Heart left ventricle (tissue), 16 donors: ENCODE data around the gene DEPP1. TPM values are rescaled to one million over a fixed set of nuclear protein-coding genes. Genes with fewer than 3 reads are reported as not detected.

Experiments
- ATAC-seq, 4 donors: fragments of 200-7000 bp; cut with Tn5 transposase; one replicate each; pipeline ENCODE4 v1.9.1; 2020 to 2022; ENCODE audit warnings: moderate library complexity in 4 of 4, mild to moderate bottlenecking in 3 of 4, moderate number of reproducible peaks in 1 of 4
- DNase-seq, 5 donors: peaks; one replicate each; pipeline ENCODE4 v3.0.0-alpha.2; 2020
- H3K27ac ChIP-seq, 12 donors: fragments of 200-600 bp; sonication (generic) in 4 of 12; one replicate each; pipeline versions ENCODE4 v1.5.0 to v1.8.0; 2016 to 2022; ENCODE audit warnings: mild to moderate bottlenecking in 2 of 12
- H3K27me3 ChIP-seq, 9 donors: fragments of 200-600 bp; sonication (generic) in 2 of 9; one replicate each; pipeline versions ENCODE4 v1.5.1 to v1.8.0; 2016 to 2022; ENCODE audit warnings: mild to moderate bottlenecking in 3 of 9
- H3K36me3 ChIP-seq, 9 donors: fragments of 200-600 bp; sonication (generic) in 2 of 9; one replicate each; pipeline versions ENCODE4 v1.5.0 to v1.8.0; 2018 to 2022; ENCODE audit warnings: mild to moderate bottlenecking in 2 of 9
- H3K4me1 ChIP-seq, 12 donors: fragments of 200-600 bp; sonication (generic) in 4 of 12; one replicate each; pipeline versions ENCODE4 v1.5.0 to v1.8.0; 2016 to 2022; ENCODE audit warnings: mild to moderate bottlenecking in 3 of 12
- H3K4me3 ChIP-seq, 12 donors: fragments of 200-600 bp; sonication (generic) in 4 of 12; one replicate each; pipeline versions ENCODE4 v1.5.0 to v1.8.0; 2017 to 2022; ENCODE audit warnings: mild to moderate bottlenecking in 9 of 12, moderate library complexity in 4 of 12
- H3K9me3 ChIP-seq, 12 donors: fragments of 200-600 bp; sonication (generic) in 4 of 12; one replicate each; pipeline versions ENCODE4 v1.5.0 to v1.8.0; 2016 to 2022; ENCODE audit warnings: mild to moderate bottlenecking in 1 of 12
- POLR2A ChIP-seq, 2 donors: fragments of 450-650 bp; IDR thresholded peaks; one replicate each; pipeline ENCODE4 v1.6.1; 2017; ENCODE audit warnings: antibody characterized with exemption in 2 of 2, mild to moderate bottlenecking in 2 of 2, moderate library complexity in 2 of 2
- WGBS, 4 donors: extraction: QIAGEN DNeasy Blood & Tissue Kit in 2 of 4; methylation state at CpG; one replicate each; pipeline versions ENCODE4 v1.1.5 to v1.1.7; 2013 to 2018; 5-methylcytosine and 5-hydroxymethylcytosine counted together
- intact Hi-C, 10 donors: fragments of 100-400 bp; cut with DNase I; formaldehyde crosslinking; loops; one replicate each; pipeline versions ENCODE4 v1.11.1 to v1.14.2; 2022
- polyA plus RNA-seq, 2 donors: library from polyadenylated mRNA; stranded (reverse); fragments of 200-250 nt; gene quantifications; one replicate each; pipeline ENCODE4 v1.2.3, GENCODE V29; 2013
- total RNA-seq, 9 donors: library from RNA; depleted of rRNA in 2 of 9; stranded (reverse); fragments of >200 nt in 2 of 9; fragmentation: NEBNext Ultra II Directional in 3 of 9; extraction: Animal tissue kit (Norgen Biotek cat#: 25700) in 3 of 9; gene quantifications; one replicate each; pipeline versions ENCODE4 v1.1.0 to v1.2.4, GENCODE V29; 2016 to 2023
- TF ChIP-seq, protein P1 (sequence below), 12 donors: fragments of 200-600 bp; sonication (generic) in 4 of 12; IDR thresholded peaks; one replicate each; pipeline versions ENCODE4 v1.5.0 to v1.8.0; 2018 to 2022; ENCODE audit warnings: antibody characterized with exemption in 12 of 12, mild to moderate bottlenecking in 5 of 12
- donor health status: ischemic (EF 13 %, LVEDD 7.1; RV severe dilation, severe dysfunction).
- donor health status: healthy with polysubstance abuse.
- donor health status: DM: no; HTN: yes; CAD: no.
- donor health status: DM: no; HTN: no; CAD: no.
- donor health status: ischemic (EF 25% LVEDD 6.9; RV normal size, moderate dysfunction).
- donor health status: ischemic (EF 25% LVEDD 5.7; RV mildly dilated, moderate dysfunction).
- donor health status: healthy.
- donor health status: DM: yes; HTN: yes; CAD: no.
- donor health status: ischemic (EF 35%, LVEDD 5.7; RV mildly dilated, moderate dysfunction).
- donor health status: nonischemic (EF 11% LVEDD 7.7; RV severe dilation, severe dysfunction).
- donor health status: DM: yes; HTN: yes; CAD: no.
- donor health status: PGD.
- donor health status: ischemic (EF 29% LVEDD 5.4; RV normal size, mild dysfunction).
- donor health status: nonischemic (EF 23%, LVEDD 6.1; RV moderate dilation, normal function).

Gene DEPP1
- total and polyA plus RNA-seq, 11 donors, result 11.0 to 76.5 (median 22.7) TPM

DNA sequence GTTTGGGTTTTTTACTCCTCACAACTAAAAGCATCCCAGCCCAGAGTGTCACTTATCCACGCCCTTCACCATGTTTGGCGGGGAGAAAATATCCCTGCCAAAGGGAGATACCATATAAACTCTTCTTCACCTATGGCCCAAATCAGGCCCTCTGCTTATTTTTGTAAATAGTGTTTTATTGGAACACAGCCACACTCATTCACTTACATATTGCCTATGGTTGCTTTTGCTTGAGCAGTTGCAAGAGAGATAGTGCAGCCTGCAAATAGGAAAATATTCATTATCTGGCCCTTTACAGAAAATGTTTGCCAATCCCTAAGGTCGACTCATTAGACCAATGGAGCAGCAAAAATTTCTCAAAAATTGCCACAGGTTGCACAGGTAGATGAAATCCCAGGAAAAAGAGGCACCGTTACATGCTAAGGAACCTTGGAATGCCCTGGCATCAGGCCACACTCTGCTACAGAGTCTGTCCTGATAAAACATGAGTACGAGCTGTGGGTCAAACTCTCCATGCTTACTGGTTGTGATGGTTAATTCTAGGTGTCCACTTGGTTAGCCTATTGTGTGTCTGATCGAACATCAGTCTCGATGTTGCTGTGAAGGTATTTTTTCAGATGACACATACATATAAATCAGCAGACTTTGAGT lies 26.9 kb downstream of the DEPP1 start:
- Histone ChIP-seq H3K27me3 (no peaks in the 10 kb centered on the region), H3K4me3 (no peak overlapping the region), H3K9me3 (peaks cover 0 to 2% (median 0%) of the 10 kb centered on the region in 12 donors), H3K4me1 (peaks cover 0 to 77% (median 55%) of the 10 kb centered on the region in 12 donors), H3K36me3 (peaks cover 0 to 24% (median 0%) of the 10 kb centered on the region in 9 donors), H3K27ac (no peak overlapping the region)
- peak in 1 of 5 donors; percentile 12 for DNase-seq
- 79 to 84% (median 82%) methylated on average over 7 of the region's 7 CpGs for WGBS, 4 donors
- intact Hi-C loops, result loop anchor here in 1 of 10 donors (10.0 kb wide), 1 partner anchor 77 kb away; no protein-coding TSS in a partner anchor
- no peak for ATAC-seq
- TF ChIP-seq, protein P1, sequence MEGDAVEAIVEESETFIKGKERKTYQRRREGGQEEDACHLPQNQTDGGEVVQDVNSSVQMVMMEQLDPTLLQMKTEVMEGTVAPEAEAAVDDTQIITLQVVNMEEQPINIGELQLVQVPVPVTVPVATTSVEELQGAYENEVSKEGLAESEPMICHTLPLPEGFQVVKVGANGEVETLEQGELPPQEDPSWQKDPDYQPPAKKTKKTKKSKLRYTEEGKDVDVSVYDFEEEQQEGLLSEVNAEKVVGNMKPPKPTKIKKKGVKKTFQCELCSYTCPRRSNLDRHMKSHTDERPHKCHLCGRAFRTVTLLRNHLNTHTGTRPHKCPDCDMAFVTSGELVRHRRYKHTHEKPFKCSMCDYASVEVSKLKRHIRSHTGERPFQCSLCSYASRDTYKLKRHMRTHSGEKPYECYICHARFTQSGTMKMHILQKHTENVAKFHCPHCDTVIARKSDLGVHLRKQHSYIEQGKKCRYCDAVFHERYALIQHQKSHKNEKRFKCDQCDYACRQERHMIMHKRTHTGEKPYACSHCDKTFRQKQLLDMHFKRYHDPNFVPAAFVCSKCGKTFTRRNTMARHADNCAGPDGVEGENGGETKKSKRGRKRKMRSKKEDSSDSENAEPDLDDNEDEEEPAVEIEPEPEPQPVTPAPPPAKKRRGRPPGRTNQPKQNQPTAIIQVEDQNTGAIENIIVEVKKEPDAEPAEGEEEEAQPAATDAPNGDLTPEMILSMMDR (IDR thresholded peaks at IDR 0.05), result no peak
- TF ChIP-seq POLR2A (IDR thresholded peaks at IDR 0.05), result no peak

DNA sequence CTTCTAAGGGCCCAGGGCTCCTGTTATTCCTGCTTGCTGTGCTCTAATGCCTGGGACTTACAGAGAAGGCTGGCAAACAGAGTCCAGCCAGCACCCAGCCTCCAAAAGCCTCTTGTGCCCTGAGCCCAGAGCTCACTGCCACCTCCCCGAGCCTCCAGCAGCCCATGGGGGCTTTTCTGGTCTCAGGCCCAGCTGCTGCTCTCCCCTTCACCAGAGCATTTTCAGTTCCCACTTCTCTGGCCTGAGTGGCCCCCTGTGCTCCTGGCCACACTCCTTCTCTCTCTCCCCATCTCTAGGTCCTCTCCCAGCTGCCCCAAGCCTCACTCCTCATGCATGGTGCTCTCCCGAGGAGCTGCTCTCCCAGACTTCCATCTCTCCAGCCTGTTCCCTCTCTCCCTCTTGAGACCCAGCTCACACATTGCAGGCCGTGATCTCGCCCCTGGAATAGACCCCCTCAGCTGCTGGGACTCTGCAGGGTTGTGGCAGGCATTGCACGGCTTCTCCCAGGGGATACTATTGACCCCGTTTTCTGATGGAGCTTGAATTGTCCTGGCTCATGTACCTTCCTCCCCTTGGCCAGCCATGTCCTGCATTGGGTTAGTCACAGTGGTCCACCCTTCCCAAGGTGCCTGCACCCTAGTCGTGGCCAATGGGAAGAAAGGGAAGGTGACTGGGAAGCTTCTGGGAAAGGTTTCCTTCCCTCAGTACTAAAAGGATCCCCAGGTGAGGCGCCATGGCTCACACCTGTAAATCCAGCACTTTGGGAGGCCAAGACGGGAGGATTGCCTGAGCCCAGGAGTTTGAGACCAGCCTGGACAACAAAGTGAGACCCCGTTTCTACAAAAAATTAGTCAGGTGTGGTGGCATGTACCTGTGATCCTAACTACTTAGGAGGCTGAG lies 28.0 kb downstream of the DEPP1 start:
- DNase-seq, result peak in 1 of 5 donors; percentile 12
- Histone ChIP-seq H3K36me3 (peaks cover 0 to 18% (median 0%) of the 10 kb centered on the region in 9 donors), H3K27me3 (no peaks in the 10 kb centered on the region), H3K4me1 (peaks cover 0 to 79% (median 54%) of the 10 kb centered on the region in 12 donors), H3K27ac (peak overlapping the region in 10 of 12 donors; percentile 1 to 83 (median 43)), H3K4me3 (no peak overlapping the region), H3K9me3 (no peaks in the 10 kb centered on the region)
- intact Hi-C loops, result loop anchor here in 1 of 10 donors (10.0 kb wide), 1 partner anchor 76 kb away; no protein-coding TSS in a partner anchor
- ATAC-seq, result peak in 2 of 4 donors; percentile 5 to 7
- TF ChIP-seq, protein P1 (IDR thresholded peaks at IDR 0.05), result no peak
- no peak for TF ChIP-seq POLR2A (IDR thresholded peaks at IDR 0.05)
- 84 to 91% (median 87%) methylated on average over 10 of the region's 10 CpGs for WGBS, 4 donors

DNA sequence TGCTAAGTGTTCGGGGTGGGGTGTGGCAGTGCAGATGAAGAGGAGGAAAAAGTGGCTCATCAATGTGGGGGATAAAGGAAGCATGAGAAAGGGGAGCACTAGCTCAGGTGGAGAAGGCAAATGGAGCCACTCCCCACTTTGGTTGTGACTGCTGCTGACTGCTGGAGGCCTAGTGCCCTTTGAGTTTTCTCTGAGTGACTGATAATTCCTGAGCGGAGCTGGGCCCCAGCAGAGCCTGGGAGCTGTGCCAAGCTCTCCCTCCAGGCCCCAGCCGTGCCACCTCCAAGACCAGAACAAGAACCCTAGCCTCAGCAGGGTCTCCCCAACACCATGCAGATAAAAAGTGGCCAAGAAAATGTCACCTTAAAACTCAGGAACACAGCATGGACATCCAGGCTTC lies 28.7 kb downstream of the DEPP1 start:
- Histone ChIP-seq H3K27ac (peak overlapping the region in 10 of 12 donors; percentile 1 to 83 (median 43)), H3K4me3 (no peak overlapping the region), H3K27me3 (no peaks in the 10 kb centered on the region), H3K4me1 (peaks cover 0 to 74% (median 51%) of the 10 kb centered on the region in 12 donors), H3K9me3 (peaks cover 0 to 1% (median 0%) of the 10 kb centered on the region in 12 donors), H3K36me3 (peaks cover 0 to 16% (median 0%) of the 10 kb centered on the region in 9 donors)
- DNase-seq, result peak in 1 of 5 donors; percentile 14
- ATAC-seq, result peak in 3 of 4 donors; percentile 42 to 76 (median 54)
- WGBS, 4 donors, result 53 to 61% (median 59%) methylated on average over 3 of the region's 3 CpGs
- TF ChIP-seq POLR2A (IDR thresholded peaks at IDR 0.05), result no peak
- TF ChIP-seq, protein P1 (IDR thresholded peaks at IDR 0.05), result no peak
- intact Hi-C loops, result loop anchor here in 1 of 10 donors (10.0 kb wide), 1 partner anchor 75 kb away; no protein-coding TSS in a partner anchor
